HG03280 (cell line): ENCODE measurements around the gene CETP.
A peak's percentile ranks its signal among the peaks of the same experiment; 100 is the strongest.
"Not testable (repeated sequence)": the region's sequence is repeated elsewhere in the genome, so short reads cannot be mapped to it uniquely, and the experiment has no call there.

Experiments used
- ATAC-seq: cut with Tn5 transposase; IDR thresholded peaks from one replicate; pipeline ENCODE4 v1.9.1; 2021; ENCODE audit warnings: mild to moderate bottlenecking, moderate library complexity; ENCODE audit not compliant: unreplicated experiment

CETP gene

GRCh38 chr16:56933828-56934598 is 27.7 kb upstream of the CETP start:
- no peak for ATAC-seq

GRCh38 chr16:56934599-56935145 is 27.1 kb upstream of the CETP start:
- not testable (repeated sequence) for ATAC-seq

- ATAC-seq, result no peak
Observed at GRCh38 chr16:56935201-56935600, 26.5 kb upstream of the CETP start.

GRCh38 chr16:56936491-56936890 is 25.3 kb upstream of the CETP start:
- no peak for ATAC-seq

- no peak for ATAC-seq
Observed at GRCh38 chr16:56936950-56937349, 24.8 kb upstream of the CETP start.

- ATAC-seq, result peak; percentile 37
Observed at GRCh38 chr16:56938664-56939513, 22.9 kb upstream of the CETP start.

- no peak for ATAC-seq
Observed at GRCh38 chr16:56939801-56940200, 21.9 kb upstream of the CETP start.

GRCh38 chr16:56941092-56941491 is 20.7 kb upstream of the CETP start:
- no peak for ATAC-seq

- ATAC-seq, result no peak
Observed at GRCh38 chr16:56941856-56942331, 19.9 kb upstream of the CETP start.

GRCh38 chr16:56943761-56944375 is 17.9 kb upstream of the CETP start:
- ATAC-seq, result no peak

- ATAC-seq, result no peak
Observed at GRCh38 chr16:56944954-56945839, 16.6 kb upstream of the CETP start.

- ATAC-seq, result no peak
Observed at GRCh38 chr16:56945847-56946527, 15.8 kb upstream of the CETP start.

- no peak for ATAC-seq
Observed at GRCh38 chr16:56946767-56947603, 14.8 kb upstream of the CETP start.

- no peak for ATAC-seq
Observed at GRCh38 chr16:56947604-56947995, 14.2 kb upstream of the CETP start.

- no peak for ATAC-seq
Observed at GRCh38 chr16:56948234-56948633, 13.5 kb upstream of the CETP start.

GRCh38 chr16:56950051-56950450 is 11.7 kb upstream of the CETP start:
- no peak for ATAC-seq

- no peak for ATAC-seq
Observed at GRCh38 chr16:56950455-56950854, 11.3 kb upstream of the CETP start.

- peak; percentile 38 for ATAC-seq
Observed at GRCh38 chr16:56950881-56951771, 10.6 kb upstream of the CETP start.
